Progenitor cell of endocrine pancreas (in vitro differentiated cells): Measurements from ENCODE around the gene NFATC2. TPM values are rescaled to one million over a fixed set of nuclear protein-coding genes. Genes with fewer than 3 reads are reported as not detected.

Source experiments
- DNase-seq: peaks from one replicate; pipeline ENCODE4 v3.0.0; 2021; ENCODE audit warnings: low spot score; ENCODE audit not compliant: unreplicated experiment
- H3K27ac Mint-ChIP-seq: 2 replicates; pipeline ENCODE4 v1.8.0; 2021; ENCODE audit warnings: mild to moderate bottlenecking, moderate library complexity, mixed read lengths
- H3K27me3 Mint-ChIP-seq: 2 replicates; pipeline ENCODE4 v1.8.0; 2021; ENCODE audit warnings: mixed read lengths
- H3K36me3 Mint-ChIP-seq: 2 replicates; pipeline ENCODE4 v1.8.0; 2022; ENCODE audit warnings: mixed read lengths; ENCODE audit not compliant: insufficient read depth
- H3K4me1 Mint-ChIP-seq: 2 replicates; pipeline ENCODE4 v1.8.0; 2021; ENCODE audit warnings: low read depth, mixed read lengths
- H3K4me3 Mint-ChIP-seq: 2 replicates; pipeline ENCODE4 v1.8.0; 2021; ENCODE audit warnings: low read depth, mild to moderate bottlenecking, moderate library complexity, mixed read lengths
- H3K9me3 Mint-ChIP-seq: 2 replicates; pipeline ENCODE4 v1.8.0; 2021; ENCODE audit warnings: low read depth, mixed read lengths
- total RNA-seq: library from RNA; stranded (reverse); gene quantifications from 2 replicates; pipeline ENCODE4 v1.2.1, GENCODE V29; 2021
- TF ChIP-seq, protein P1 (sequence below): fragments of 200-600 bp; sonication (generic); IDR thresholded peaks from one replicate; pipeline ENCODE4 v1.5.0; 2021; ENCODE audit warnings: antibody characterized with exemption, mild to moderate bottlenecking; ENCODE audit not compliant: unreplicated experiment

Gene NFATC2
- total RNA-seq, 1 donor from 2014 or later: 11.2 TPM

DNA sequence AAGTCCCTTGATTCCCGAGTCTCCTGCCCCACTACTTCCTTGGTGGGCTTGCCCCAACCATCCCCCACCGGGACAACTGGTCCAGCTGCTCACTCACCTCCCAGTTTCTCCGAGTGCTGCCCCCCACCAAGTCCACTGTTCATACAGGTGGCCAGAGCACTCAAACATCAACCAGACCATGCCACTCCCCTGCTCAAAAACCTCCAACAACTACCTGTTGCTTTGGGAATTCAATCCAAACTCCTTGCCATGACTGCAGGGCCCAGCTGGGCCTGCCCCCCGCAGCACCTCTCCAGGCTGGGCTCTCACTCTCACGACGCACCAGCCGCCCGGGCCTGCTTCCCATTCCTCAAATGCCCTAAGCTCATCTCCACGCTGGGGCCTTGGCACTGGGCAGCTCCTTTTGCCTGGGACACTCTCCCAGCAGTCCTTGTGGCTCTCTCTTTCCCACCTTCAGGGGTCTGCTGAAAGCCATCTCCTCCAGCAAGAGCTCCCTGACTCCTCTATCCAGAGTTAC lies 97.5 kb downstream of the NFATC2 start:
- peak overlapping the region; percentile 12 for H3K27ac Mint-ChIP-seq
- H3K27me3 Mint-ChIP-seq: no peaks in the 10 kb centered on the region

DNA sequence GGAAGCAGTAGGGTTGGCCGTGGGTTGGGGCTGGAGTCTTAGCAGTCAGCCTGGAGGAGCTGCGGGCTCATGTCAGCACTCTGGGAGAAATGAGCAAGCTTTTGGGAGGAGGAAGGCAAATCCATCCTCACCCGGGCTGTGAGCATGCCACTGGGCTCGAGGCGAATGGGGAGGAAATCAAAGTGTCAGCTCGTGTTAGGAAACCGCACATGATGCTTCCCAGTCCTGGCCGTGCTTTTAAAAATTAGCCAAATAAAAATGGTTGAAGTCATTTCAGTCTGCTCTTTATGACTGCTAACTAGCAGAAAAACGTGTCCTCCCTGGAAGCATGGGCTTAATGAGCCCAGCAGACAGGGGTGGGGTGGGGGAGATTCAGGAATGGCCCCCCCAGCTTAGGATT lies 98.1 kb downstream of the NFATC2 start:
- Mint-ChIP-seq H3K36me3 (peaks cover 2% of the 10 kb centered on the region), H3K4me3 (no peak overlapping the region), H3K4me1 (peaks cover 4% of the 10 kb centered on the region), H3K9me3 (no peaks in the 10 kb centered on the region), H3K27me3 (no peaks in the 10 kb centered on the region), H3K27ac (peak overlapping the region; percentile 81)
- no peak for DNase-seq
- TF ChIP-seq, protein P1, sequence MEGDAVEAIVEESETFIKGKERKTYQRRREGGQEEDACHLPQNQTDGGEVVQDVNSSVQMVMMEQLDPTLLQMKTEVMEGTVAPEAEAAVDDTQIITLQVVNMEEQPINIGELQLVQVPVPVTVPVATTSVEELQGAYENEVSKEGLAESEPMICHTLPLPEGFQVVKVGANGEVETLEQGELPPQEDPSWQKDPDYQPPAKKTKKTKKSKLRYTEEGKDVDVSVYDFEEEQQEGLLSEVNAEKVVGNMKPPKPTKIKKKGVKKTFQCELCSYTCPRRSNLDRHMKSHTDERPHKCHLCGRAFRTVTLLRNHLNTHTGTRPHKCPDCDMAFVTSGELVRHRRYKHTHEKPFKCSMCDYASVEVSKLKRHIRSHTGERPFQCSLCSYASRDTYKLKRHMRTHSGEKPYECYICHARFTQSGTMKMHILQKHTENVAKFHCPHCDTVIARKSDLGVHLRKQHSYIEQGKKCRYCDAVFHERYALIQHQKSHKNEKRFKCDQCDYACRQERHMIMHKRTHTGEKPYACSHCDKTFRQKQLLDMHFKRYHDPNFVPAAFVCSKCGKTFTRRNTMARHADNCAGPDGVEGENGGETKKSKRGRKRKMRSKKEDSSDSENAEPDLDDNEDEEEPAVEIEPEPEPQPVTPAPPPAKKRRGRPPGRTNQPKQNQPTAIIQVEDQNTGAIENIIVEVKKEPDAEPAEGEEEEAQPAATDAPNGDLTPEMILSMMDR: no peak

More for the DNA sequence above, 97.5 kb downstream of the NFATC2 start:
- no peak overlapping the region for H3K4me3 Mint-ChIP-seq
- no peak for DNase-seq
- peaks cover 4% of the 10 kb centered on the region for H3K4me1 Mint-ChIP-seq
- no peaks in the 10 kb centered on the region for H3K9me3 Mint-ChIP-seq
- TF ChIP-seq, protein P1: no peak
- H3K36me3 Mint-ChIP-seq: peaks cover 2% of the 10 kb centered on the region

GRCh38 chr20:51442602-51443001 lies 99.9 kb downstream of the NFATC2 start:
- H3K4me1 Mint-ChIP-seq: peaks cover 4% of the 10 kb centered on the region
- TF ChIP-seq, protein P1: no peak
- no peaks in the 10 kb centered on the region for H3K9me3 Mint-ChIP-seq
- H3K4me3 Mint-ChIP-seq: no peak overlapping the region
- peaks cover 1% of the 10 kb centered on the region for H3K36me3 Mint-ChIP-seq
- DNase-seq: no peak
- no peaks in the 10 kb centered on the region for H3K27me3 Mint-ChIP-seq
- H3K27ac Mint-ChIP-seq: no peak overlapping the region

- H3K4me1 Mint-ChIP-seq: no peaks in the 10 kb centered on the region
- no peak for DNase-seq
- TF ChIP-seq, protein P1: no peak
- no peaks in the 10 kb centered on the region for H3K27me3 Mint-ChIP-seq
- peaks cover 2% of the 10 kb centered on the region for H3K36me3 Mint-ChIP-seq
- H3K27ac Mint-ChIP-seq: no peak overlapping the region
- H3K9me3 Mint-ChIP-seq: no peaks in the 10 kb centered on the region
- H3K4me3 Mint-ChIP-seq: no peak overlapping the region
Observed at GRCh38 chr20:51440589-51440988, 101.9 kb downstream of the NFATC2 start.

DNA sequence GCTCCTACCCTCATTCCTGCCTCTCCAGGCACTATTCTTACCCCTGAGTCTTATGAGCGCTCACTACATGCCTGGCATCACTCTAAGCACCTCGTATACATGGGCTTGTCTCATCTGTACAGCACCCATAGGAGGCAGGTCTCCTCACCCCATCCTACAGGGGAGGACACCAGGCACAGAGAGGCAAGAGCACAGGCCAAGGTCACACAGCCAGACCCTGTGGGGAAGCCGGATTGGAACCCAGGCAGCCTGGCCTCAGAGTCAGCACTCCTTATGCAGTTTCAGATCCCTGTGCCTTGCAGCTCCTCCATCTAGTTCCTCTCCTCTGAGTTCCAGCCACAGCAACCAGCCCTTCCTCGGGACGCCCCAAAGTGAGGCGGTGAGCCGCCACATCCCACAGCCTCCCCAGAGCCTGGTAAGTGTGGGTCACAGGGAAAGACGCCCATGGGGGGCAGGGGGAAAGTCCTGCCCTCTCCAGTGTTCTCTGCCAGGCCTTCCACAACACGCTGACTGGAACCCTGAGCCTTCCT lies 103.3 kb downstream of the NFATC2 start:
- Mint-ChIP-seq H3K36me3 (peaks cover 8% of the 10 kb centered on the region), H3K27me3 (no peaks in the 10 kb centered on the region), H3K27ac (no peak overlapping the region), H3K4me3 (no peak overlapping the region), H3K9me3 (no peaks in the 10 kb centered on the region), H3K4me1 (no peaks in the 10 kb centered on the region)
- no peak for DNase-seq
- TF ChIP-seq, protein P1: no peak
